Body of pancreas (tissue), 4 donors: Measurements from ENCODE around the gene COG6.

ENCODE experiments used
- POLR2A ChIP-seq, 3 donors: fragments of 450-650 bp; IDR thresholded peaks; one replicate each; pipeline ENCODE4 v1.6.1; 2016; ENCODE audit warnings: antibody characterized with exemption in 3 of 3, mild to moderate bottlenecking in 2 of 3
- TF ChIP-seq, protein P1 (sequence below), 7 experiments: fragments of 450-650 bp in 4 of 7; fragments of 200-600 bp in 3 of 7; sonication (generic) in 3 of 7; IDR thresholded peaks; one replicate each; pipeline ENCODE4 v1.5.1; 2016 to 2019; ENCODE audit warnings: antibody characterized with exemption in 7 of 7

DNA sequence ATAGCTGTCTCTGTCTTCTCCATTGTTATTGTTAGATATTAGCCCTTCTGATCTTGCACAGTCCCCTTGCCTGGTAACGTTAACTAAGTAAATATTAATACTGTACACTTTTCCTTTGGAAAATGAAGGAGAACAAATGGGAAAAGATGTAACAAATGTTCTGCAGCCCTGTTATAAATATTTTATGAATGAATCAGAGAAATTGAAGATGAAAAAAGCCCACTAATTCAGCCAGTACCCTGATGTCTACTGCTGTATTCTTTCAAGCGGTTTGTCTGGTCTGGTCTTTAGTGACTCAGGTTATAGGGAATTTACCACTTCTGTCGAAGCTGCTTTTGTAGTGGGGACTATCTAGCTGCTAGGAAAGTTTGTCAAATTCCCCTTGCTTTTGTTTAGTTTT, 121.0 kb downstream of the COG6 start:
- TF ChIP-seq, protein P1, sequence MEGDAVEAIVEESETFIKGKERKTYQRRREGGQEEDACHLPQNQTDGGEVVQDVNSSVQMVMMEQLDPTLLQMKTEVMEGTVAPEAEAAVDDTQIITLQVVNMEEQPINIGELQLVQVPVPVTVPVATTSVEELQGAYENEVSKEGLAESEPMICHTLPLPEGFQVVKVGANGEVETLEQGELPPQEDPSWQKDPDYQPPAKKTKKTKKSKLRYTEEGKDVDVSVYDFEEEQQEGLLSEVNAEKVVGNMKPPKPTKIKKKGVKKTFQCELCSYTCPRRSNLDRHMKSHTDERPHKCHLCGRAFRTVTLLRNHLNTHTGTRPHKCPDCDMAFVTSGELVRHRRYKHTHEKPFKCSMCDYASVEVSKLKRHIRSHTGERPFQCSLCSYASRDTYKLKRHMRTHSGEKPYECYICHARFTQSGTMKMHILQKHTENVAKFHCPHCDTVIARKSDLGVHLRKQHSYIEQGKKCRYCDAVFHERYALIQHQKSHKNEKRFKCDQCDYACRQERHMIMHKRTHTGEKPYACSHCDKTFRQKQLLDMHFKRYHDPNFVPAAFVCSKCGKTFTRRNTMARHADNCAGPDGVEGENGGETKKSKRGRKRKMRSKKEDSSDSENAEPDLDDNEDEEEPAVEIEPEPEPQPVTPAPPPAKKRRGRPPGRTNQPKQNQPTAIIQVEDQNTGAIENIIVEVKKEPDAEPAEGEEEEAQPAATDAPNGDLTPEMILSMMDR (IDR thresholded peaks at IDR 0.05), result no peak
- TF ChIP-seq POLR2A (IDR thresholded peaks at IDR 0.05), result no peak
